Hindlimb muscle (tissue), 1 donor: ENCODE results near the gene TTC22. TPM values are rescaled to one million over a fixed set of nuclear protein-coding genes. Genes with fewer than 3 reads are reported as not detected.

Experiments used
- DNase-seq: peaks from one replicate; pipeline ENCODE4 v3.0.0-alpha.2; 2013
- polyA plus RNA-seq: library from polyadenylated mRNA; unstranded; fragments of 120-200 nt; gene quantifications from one replicate; pipeline ENCODE4 v1.2.1, GENCODE V29; 2013; ENCODE audit not compliant: insufficient read length

The TTC22 gene
- polyA plus RNA-seq, 1 donor = 0.17 TPM

DNA sequence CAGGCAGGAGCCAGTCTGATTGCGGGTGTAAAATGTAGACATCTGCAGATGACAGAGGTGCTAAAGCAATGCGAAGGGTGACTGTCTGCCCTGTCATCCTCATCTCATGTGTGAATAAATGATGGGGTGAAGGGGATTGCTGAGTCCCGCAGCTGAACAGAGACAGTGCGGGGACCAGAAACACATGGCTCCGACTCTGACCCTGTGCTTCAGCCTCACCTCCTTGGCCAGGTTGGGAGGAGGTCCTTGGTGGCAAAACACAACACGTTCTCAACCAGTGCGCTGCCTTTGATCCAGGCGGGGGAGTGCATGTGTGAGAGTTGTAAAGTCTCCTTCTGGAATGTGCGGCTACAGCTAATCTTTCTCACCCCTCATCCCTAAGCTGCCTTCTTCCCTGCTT, 32.0 kb upstream of the TTC22 start:
- no peak for DNase-seq

- no peak for DNase-seq
Measured at GRCh38 chr1:54826226-54826816, 25.2 kb upstream of the TTC22 start.

DNA sequence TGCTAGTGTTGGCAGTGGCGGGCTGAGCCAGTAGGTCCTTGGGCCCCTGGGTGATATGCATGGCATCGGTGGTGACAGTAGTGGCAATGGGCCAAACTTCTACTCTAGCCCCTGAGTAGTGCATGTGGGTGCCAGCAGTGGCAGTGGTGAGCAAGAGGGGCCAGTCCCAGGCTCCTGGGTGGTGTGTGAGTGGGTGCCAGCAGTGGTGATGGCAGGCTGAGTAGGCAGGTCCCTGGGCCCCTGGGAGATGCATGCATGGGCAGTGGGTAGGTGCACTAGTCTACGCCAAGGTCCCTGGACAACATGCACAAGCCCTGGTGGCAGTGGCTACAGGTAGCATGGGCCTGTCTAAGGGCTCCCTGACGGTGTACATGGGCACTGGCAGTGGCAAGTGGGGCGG, 24.6 kb upstream of the TTC22 start:
- no peak for DNase-seq

GRCh38 chr1:54823670-54824069, 22.5 kb upstream of the TTC22 start:
- DNase-seq = no peak

DNA sequence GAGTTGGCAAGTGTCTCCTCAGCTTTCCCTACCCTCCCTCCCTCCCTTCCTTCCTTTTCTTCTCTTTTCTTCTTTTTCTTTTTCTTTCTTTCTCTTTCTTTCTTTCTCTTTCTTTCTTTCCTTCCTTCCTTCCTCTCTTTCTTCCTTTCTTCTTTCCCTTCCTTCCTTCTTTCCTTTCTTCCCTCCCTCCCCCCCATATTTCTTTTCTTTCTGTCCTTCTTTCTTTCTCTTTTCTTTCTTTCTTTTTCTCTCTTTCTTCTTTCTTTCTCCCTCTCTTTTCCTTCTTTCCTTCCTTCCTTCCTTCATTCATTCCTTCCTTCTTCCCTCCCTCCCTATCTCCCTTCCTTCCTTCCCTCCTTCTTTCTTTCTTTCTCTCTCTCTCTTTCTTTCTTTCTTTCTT, 18.6 kb upstream of the TTC22 start:
- DNase-seq = no peak

DNA sequence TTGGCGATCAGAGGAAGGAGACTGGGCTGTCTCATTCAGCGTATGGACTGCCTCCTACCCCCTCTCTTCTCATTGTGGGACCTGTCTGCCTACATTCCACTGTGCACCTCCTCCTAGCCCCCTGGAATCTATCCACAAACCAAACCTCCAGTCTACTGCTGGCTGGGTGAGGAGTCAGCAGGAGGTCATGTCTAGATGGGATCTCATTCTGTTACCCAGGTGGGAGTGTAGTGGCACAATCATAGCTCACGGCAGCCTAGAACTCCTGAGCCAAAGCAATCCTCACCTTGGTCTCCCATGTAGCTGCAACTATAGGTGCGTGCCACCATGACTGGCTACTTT, 18.0 kb upstream of the TTC22 start:
- no peak for DNase-seq

DNA sequence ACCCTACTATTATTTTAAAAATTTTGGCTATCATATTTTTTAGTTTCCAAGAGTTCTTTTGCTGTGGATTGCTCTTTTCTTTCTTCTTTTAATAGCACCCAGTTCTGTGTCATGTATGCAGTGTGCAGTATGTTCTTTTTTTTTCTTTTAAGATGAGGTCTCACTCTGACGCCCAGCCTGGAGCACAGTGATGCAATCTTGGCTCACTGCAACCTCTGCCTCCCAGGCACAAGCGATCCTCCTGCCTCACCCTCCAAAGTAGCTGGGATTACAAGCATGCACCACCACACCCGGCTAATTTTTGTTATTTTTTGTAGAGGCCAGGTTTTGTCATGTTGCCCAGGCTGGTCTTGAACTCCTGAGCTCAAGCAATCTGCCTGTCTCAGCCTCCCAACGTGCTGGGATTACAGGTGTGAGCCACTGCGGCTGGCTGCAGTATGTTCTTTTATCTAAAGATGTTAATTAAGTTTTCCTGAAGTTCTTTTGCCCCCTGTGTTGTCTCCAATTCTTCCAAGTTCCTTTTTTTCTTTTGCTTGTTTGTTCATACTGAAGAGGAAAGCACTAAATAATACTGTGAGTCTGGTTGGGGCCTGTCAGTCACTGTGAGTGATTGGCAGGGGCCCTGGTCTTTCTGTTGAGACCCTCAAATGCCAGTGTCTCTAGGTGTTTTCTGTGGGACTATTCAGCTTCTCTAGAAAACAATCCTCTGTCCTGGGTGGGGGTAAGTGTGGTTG, 17.5 kb upstream of the TTC22 start:
- no peak for DNase-seq

GRCh38 chr1:54816951-54817350, 15.8 kb upstream of the TTC22 start:
- DNase-seq = no peak

DNA sequence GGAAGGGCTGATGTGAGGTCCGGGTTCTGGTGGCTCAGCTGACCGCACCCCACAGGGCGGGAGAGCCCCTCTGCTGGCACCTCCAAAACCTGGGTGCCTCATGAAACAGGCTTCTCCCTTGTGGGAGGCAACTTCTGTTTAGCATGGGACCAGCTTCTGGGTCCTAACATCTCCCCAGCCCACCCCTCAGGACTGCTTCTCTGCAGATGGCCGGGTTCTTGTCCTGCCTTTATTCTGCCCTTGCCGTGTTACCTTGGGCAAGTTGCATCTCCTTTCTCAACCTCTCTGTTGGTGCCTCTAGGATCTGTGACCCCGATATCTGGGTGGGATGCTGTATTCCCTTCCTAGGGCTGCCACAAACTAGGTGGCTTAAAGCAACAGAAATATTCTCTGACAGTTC, 15.0 kb upstream of the TTC22 start:
- DNase-seq = no peak

DNA sequence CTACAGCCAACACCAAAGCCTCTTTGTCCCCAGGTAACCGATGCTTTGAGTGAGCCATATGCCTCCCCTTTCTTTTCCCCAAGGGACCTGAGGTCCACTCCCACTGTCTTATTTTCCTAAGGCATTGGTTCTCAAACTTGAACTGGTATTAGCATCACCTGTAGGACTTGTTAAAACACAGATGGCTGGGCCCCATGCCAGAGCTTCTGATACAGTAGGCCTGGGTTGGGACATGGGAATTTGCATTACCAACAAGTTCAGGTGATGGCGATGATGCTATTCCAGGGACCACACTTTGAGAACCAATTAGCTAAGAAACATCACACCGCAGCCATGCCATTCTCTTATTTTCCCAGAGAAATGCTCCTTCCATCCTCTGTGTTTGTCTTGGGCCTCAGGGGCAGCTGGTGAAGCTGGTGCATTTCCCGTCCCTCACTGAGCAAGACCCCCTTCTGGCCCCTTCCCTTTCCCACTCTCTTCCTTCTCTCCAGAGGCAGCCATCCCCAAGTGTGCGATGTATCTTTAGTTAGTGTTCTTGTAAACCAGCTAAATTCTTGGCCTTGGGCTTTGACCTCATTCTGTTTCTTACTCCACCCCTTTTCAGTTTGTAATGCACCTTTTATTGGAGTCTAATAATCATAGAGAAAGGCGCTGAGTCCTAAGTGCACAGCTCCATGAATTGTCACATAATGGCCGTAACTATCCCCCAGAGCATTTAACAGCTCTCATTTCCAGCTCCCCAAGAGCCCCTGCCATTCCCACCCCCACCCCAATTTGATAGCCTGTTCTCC, 14.2 kb upstream of the TTC22 start:
- no peak for DNase-seq

DNA sequence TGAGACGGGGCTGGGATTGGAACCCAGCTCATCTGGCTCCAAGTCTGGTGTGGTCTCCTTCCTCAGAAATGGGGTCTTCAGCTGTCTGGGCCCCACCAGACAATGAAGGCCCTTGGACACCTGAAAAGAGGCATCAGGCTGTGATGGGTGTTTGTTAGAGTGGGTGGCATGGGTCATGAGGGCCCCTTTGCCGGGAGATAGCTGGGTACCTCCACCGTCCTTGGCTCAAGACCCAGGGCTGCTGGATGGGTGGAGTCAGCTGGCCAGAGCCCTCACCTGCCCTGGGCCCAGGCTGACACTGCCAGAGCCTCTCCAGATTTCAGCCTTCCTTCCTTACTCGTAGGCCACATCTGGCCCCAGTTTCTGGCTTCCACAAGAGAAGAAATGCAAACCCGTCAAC, 13.4 kb upstream of the TTC22 start:
- no peak for DNase-seq

GRCh38 chr1:54814126-54814498, 13.0 kb upstream of the TTC22 start:
- no peak for DNase-seq

DNA sequence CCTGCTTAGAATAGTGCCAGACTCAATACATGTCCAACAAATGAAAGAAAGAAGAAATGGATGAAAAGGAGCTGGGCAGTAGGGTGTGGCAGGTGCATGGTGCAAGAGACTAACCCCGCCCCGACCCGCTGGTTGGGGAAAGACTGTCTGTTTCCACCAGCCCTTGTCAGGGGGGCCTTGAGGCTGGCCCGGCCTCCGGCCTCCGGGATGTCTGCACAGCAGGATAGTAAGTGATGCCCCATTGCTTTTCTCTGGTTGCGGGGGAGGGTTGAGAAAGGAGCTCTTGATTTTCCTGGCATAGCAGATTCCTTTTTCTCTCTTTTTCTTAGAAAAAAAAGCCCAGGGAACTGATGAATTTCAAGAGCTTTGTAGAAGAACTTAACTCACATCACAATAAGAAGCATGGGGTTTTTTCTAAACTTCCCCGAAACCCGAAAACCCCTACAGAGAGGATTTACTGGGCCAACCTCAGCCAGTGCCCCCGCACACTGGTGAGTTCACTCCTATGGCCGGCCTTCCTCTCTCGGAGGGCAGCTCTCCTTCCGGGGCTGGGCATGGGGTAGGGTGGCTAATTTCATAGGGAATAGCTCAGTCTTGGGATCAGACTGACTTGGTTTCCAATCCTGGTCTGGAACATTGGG, 12.5 kb upstream of the TTC22 start:
- DNase-seq = no peak

- no peak for DNase-seq
Measured at GRCh38 chr1:54812801-54813484, 11.8 kb upstream of the TTC22 start.

GRCh38 chr1:54811739-54812655, 10.9 kb upstream of the TTC22 start:
- DNase-seq = no peak

- DNase-seq = no peak
Measured at GRCh38 chr1:54811066-54811465, 9.9 kb upstream of the TTC22 start.

GRCh38 chr1:54810153-54810942, 9.2 kb upstream of the TTC22 start:
- peak; percentile 47 for DNase-seq

DNA sequence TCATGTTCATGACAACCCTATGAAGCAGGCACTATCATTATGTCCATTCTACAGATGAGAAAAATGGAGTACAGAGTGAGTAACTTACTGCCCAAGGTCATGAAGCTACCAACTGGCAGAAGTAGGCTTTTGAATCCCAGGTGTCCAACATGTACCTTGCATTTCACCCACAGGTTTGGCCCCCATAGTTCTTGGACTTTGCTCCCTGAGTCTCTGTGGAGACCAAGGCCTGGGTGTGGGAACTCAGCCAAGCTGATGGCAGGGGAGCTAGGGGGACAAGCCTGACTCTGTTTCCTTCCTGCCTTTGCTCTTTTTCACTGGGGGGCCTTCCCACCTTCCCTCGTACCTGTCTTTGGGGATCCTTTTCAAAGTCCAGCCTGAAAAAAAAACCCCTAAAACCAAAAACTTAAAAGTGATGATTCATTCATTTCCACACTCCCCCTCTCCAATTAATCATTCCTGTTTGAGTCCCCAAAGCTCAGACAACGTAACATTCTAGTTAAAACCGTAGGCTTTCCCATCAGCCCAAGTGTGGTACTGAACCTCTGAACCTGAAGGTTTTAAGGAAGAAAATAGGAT, 8.5 kb upstream of the TTC22 start:
- DNase-seq = no peak

DNA sequence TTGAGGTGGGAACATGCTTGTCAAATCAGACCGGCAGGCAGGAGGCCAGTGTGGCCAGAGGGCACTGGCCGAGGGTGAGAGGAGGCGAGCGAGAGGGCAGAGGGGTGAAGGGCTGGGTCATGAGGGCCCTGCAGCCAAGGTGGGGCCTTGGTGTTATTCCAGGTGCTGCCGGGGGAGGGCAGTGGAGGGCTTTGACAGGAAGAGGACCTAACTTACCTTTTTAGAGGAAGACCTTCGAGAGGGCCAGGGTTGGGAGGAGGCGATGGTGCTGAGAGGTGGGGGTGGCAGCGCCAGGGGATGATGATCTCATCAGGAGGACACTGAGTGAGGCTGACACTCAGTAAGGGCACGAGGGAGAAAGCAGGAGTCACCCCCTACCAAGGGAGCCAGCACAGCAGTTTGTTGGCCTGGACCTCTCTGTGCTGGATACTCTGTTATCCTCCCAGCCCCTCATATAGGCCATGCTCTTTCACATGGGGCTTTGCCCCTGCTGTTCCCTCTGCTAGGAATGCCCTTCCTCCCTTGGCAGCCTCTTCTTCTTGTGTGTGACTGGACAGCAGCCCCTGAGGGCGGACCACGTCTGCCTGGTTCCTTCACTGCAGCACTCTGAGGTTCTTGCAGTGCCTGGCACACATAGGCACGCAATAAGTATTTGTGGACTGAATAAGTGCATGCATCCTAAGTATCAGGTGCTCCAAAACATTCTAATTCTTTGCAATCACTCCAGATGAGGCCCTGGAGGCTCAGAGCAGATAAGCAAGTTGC, 7.5 kb upstream of the TTC22 start:
- no peak for DNase-seq

GRCh38 chr1:54807756-54808155, 6.6 kb upstream of the TTC22 start:
- no peak for DNase-seq
